Measurements from ENCODE around the gene AGPAT1. TPM values are rescaled to one million over a fixed set of nuclear protein-coding genes. Genes with fewer than 3 reads are reported as not detected.

Gene AGPAT1
- total RNA-seq, 1 donor from 2014 or later = 43.0 TPM

GRCh38 chr6:32167154-32167760, 8.6 kb downstream of the AGPAT1 start:
- no peak for DNase-seq
- H3K27ac ChIP-seq (replicated peaks) = peak overlapping the region; percentile 15
- no peak overlapping the region for H3K4me3 ChIP-seq
- peaks cover 8% of the 10 kb centered on the region for H3K4me1 ChIP-seq
- H3K27me3 ChIP-seq (ENCODE audit: low read depth) = no peaks in the 10 kb centered on the region
- H3K9me3 ChIP-seq (replicated peaks) = no peaks in the 10 kb centered on the region
- intact Hi-C loops (cut with micrococcal nuclease) = no loop called here
- peaks cover 61% of the 10 kb centered on the region for H3K36me3 ChIP-seq
- no peak for TF ChIP-seq CTCF (IDR thresholded peaks at IDR 0.05; ENCODE audit: borderline replicate concordance)

- H3K4me1 ChIP-seq = peaks cover 8% of the 10 kb centered on the region
- intact Hi-C loops (cut with micrococcal nuclease) = no loop called here
- H3K36me3 ChIP-seq = peaks cover 66% of the 10 kb centered on the region
- no peak overlapping the region for H3K4me3 ChIP-seq
- no peaks in the 10 kb centered on the region for H3K9me3 ChIP-seq (replicated peaks)
- H3K27me3 ChIP-seq (ENCODE audit: low read depth) = no peaks in the 10 kb centered on the region
- TF ChIP-seq CTCF (IDR thresholded peaks at IDR 0.05; ENCODE audit: borderline replicate concordance) = no peak
- H3K27ac ChIP-seq (replicated peaks) = no peak overlapping the region
- DNase-seq = no peak
These were observed 9.3 kb downstream of the AGPAT1 start for GRCh38 chr6:32166411-32167061.

GRCh38 chr6:32164295-32164694, 11.6 kb downstream of the AGPAT1 start, which contains the start of gene EGFL8:
EGFL8 (plus strand) TSS chr6:32164595; CDS start chr6:32166166, 1,571 bp downstream.
- Histone ChIP-seq H3K9me3 (replicated peaks) (no peaks in the 10 kb centered on the region), H3K27me3 (ENCODE audit: low read depth) (no peaks in the 10 kb centered on the region), H3K4me1 (peaks cover 8% of the 10 kb centered on the region), H3K4me3 (no peak within 1 kb of the TSS), H3K36me3 (peaks cover 63% of the 10 kb centered on the region), H3K27ac (replicated peaks) (peak within 1 kb of the TSS; percentile 61)
- no peak for TF ChIP-seq CTCF (IDR thresholded peaks at IDR 0.05; ENCODE audit: borderline replicate concordance)
- intact Hi-C loops (cut with micrococcal nuclease) = no loop called here
- no peak for DNase-seq

- intact Hi-C loops (cut with micrococcal nuclease) = no loop called here
- Histone ChIP-seq H3K36me3 (peaks cover 65% of the 10 kb centered on the region), H3K4me3 (no peak overlapping the region), H3K27me3 (ENCODE audit: low read depth) (no peaks in the 10 kb centered on the region), H3K9me3 (replicated peaks) (no peaks in the 10 kb centered on the region), H3K4me1 (peaks cover 8% of the 10 kb centered on the region), H3K27ac (replicated peaks) (peak overlapping the region; percentile 61)
- DNase-seq = no peak
- TF ChIP-seq CTCF (IDR thresholded peaks at IDR 0.05; ENCODE audit: borderline replicate concordance) = no peak
These were observed 12.2 kb downstream of the AGPAT1 start for GRCh38 chr6:32163559-32164258.

GRCh38 chr6:32158052-32158451, 17.8 kb downstream of the AGPAT1 start:
- H3K27ac ChIP-seq (replicated peaks) = no peak overlapping the region
- DNase-seq = no peak
- no peak for TF ChIP-seq CTCF (IDR thresholded peaks at IDR 0.05; ENCODE audit: borderline replicate concordance)
- no peaks in the 10 kb centered on the region for H3K9me3 ChIP-seq (replicated peaks)
- H3K36me3 ChIP-seq = peaks cover 60% of the 10 kb centered on the region
- no peak overlapping the region for H3K4me3 ChIP-seq
- intact Hi-C loops (cut with micrococcal nuclease) = no loop called here
- H3K27me3 ChIP-seq (ENCODE audit: low read depth) = no peaks in the 10 kb centered on the region
- H3K4me1 ChIP-seq = peaks cover 33% of the 10 kb centered on the region
